Left lung (tissue), 10 donors: Measurements from ENCODE around the gene EFNA4. TPM values are rescaled to one million over a fixed set of nuclear protein-coding genes. Genes with fewer than 3 reads are reported as not detected.

Experiments used
- ATAC-seq: fragments of 200-7000 bp; cut with Tn5 transposase; one replicate; pipeline ENCODE4 v1.9.1; 2020; ENCODE audit warnings: moderate library complexity
- DNase-seq, 4 donors: peaks; one replicate each; pipeline ENCODE4 v3.0.0-alpha.2; 2013 to 2020
- H3K27ac ChIP-seq, 2 donors: fragments of 200-600 bp; sonication (generic) in 1 of 2; one replicate each; pipeline versions ENCODE4 v1.5.0 to v1.8.0; 2020 to 2021
- H3K27me3 ChIP-seq, 2 donors: fragments of 200-600 bp; sonication (generic) in 1 of 2; one replicate each; pipeline versions ENCODE4 v1.5.0 to v1.8.0; 2020 to 2021
- H3K36me3 ChIP-seq, 2 donors: fragments of 200-600 bp; sonication (generic) in 1 of 2; one replicate each; pipeline versions ENCODE4 v1.5.0 to v1.8.0; 2020 to 2021
- H3K4me1 ChIP-seq, 2 donors: fragments of 200-600 bp; one replicate each; pipeline ENCODE4 v1.8.0; 2021
- H3K4me3 ChIP-seq, 2 donors: fragments of 200-600 bp; sonication (generic) in 1 of 2; one replicate each; pipeline versions ENCODE4 v1.5.0 to v1.8.0; 2020 to 2021; ENCODE audit warnings: mild to moderate bottlenecking in 1 of 2
- H3K9me3 ChIP-seq, 2 donors: fragments of 200-600 bp; sonication (generic) in 1 of 2; one replicate each; pipeline versions ENCODE4 v1.5.0 to v1.8.0; 2020 to 2021
- intact Hi-C, 2 donors: fragments of 100-400 bp; cut with DNase I; formaldehyde crosslinking; loops; one replicate each; pipeline versions ENCODE4 v1.11.2 to v1.14.2; 2022
- polyA plus RNA-seq, 6 donors: library from polyadenylated mRNA; unstranded; fragments of 120-200 nt; gene quantifications; one replicate each; pipeline ENCODE4 v1.2.1, GENCODE V29; 2013; ENCODE audit not compliant: insufficient read length in 6 of 6
- total RNA-seq, 2 donors: library from RNA; stranded (reverse); fragmentation: NEBNext Ultra II Directional; extraction: Animal tissue kit (Norgen Biotek cat#: 25700); gene quantifications; one replicate each; pipeline ENCODE4 v1.2.1, GENCODE V29; 2021
- TF ChIP-seq, protein P1 (sequence below), 2 donors: fragments of 200-600 bp; sonication (generic) in 1 of 2; IDR thresholded peaks; one replicate each; pipeline versions ENCODE4 v1.5.0 to v1.8.0; 2021; ENCODE audit warnings: antibody characterized with exemption in 2 of 2
- donor health status: DM: no; HTN: yes; CAD: no.
- donor health status: DM: no; HTN: no; CAD: no.

Gene EFNA4
- total and polyA plus RNA-seq, 8 donors = 8.6 to 23.1 (median 21.8) TPM

DNA sequence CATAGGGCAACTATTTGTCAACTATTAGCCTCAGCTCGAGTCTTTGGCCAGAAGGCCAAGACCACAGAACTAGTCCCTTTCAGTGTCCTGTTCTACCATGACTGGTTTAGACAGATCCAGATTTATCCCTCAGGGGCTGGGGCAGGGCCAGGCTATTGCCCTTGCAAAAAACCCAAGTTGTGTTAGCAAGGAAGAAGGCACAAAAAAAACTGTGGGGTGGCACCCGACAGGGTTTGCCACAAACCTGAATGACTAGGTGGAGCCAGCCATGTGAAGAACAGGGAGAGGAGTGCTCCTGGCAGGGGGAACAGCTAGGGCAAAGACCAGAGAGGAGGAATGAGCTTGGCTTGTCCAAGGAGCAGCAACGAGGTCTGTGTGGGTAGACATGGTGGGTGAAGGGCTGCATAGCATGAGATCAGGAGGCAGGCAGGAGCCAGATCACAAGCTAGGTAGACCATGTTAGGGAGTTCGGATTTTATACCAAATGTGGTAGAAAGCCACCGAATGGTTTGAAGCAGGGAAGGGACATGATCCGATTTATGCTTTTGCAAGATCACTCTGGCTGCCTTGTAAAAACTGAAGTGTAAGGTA lies 25.6 kb upstream of the EFNA4 start:
- intact Hi-C loops = no loop called here
- TF ChIP-seq, protein P1, sequence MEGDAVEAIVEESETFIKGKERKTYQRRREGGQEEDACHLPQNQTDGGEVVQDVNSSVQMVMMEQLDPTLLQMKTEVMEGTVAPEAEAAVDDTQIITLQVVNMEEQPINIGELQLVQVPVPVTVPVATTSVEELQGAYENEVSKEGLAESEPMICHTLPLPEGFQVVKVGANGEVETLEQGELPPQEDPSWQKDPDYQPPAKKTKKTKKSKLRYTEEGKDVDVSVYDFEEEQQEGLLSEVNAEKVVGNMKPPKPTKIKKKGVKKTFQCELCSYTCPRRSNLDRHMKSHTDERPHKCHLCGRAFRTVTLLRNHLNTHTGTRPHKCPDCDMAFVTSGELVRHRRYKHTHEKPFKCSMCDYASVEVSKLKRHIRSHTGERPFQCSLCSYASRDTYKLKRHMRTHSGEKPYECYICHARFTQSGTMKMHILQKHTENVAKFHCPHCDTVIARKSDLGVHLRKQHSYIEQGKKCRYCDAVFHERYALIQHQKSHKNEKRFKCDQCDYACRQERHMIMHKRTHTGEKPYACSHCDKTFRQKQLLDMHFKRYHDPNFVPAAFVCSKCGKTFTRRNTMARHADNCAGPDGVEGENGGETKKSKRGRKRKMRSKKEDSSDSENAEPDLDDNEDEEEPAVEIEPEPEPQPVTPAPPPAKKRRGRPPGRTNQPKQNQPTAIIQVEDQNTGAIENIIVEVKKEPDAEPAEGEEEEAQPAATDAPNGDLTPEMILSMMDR (IDR thresholded peaks at IDR 0.05) = no peak
- H3K27ac ChIP-seq = no peak overlapping the region
- ATAC-seq (no peak), DNase-seq (no peak)
- no peaks in the 10 kb centered on the region for H3K27me3 ChIP-seq
- H3K9me3 ChIP-seq = no peaks in the 10 kb centered on the region
- H3K4me1 ChIP-seq = peaks cover 0 to 28% of the 10 kb centered on the region in 2 donors
- H3K4me3 ChIP-seq = no peak overlapping the region
- no peaks in the 10 kb centered on the region for H3K36me3 ChIP-seq

DNA sequence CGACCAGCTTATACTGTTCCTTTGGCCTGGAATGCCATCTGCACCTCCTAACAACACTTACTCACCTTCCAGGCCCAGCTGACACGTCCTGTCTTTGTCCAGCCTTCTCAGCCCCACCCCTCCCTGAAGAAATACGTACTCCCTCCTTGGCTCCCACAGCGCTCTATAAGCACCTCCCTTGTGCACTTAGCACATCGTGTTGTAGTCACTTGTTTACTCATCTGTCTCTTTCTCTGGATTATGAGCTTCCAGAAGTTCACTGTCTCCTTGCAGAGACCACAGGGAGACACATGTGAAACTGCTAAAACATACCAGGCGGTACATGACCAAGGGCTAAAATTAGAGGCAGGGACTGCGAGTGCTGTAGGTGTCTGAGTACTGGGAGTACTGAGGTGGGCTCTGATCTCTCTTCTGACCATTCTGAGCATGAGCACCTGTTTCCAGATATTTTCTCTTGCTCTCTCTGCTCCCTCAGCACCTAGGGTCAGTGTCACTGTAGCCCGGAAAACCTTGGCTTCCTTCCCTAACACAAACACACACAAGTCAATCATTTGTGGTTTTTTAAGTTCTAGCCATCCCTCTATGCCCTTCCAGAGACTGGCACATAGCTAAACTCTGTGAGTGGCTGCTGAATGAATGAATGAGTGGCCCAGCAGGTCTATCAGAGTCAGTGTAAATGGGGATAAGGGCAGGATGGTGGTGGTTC lies 24.8 kb upstream of the EFNA4 start:
- Histone ChIP-seq H3K27me3 (no peaks in the 10 kb centered on the region), H3K4me1 (peaks cover 0 to 28% of the 10 kb centered on the region in 2 donors), H3K4me3 (no peak overlapping the region), H3K36me3 (no peaks in the 10 kb centered on the region), H3K9me3 (no peaks in the 10 kb centered on the region), H3K27ac (peak overlapping the region in 1 of 2 donors; percentile 19)
- peak; percentile 89 for ATAC-seq
- intact Hi-C loops = no loop called here
- TF ChIP-seq, protein P1 (IDR thresholded peaks at IDR 0.05) = no peak
- peak in 1 of 4 donors; percentile 54 for DNase-seq

DNA sequence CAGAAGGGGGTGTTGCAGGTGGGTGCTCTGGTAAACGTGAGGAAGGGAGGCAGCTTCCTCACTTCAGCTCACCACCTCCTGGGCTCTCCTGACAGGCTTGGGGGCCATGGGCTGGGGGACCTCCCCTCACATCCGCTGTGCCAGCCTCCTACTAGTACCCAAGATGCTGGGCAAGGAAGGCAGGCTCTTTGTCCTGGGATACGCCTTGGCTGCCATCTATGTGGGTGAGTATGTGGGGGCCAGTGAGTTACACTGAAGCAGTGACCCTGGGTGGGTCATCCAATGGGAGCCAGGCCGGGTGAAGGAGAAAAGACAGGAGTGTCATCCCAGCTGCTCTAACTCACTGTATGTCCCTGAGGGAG lies 24.3 kb upstream of the EFNA4 start:
- Histone ChIP-seq H3K4me3 (no peak overlapping the region), H3K27me3 (no peaks in the 10 kb centered on the region), H3K36me3 (no peaks in the 10 kb centered on the region), H3K4me1 (peaks cover 0 to 28% of the 10 kb centered on the region in 2 donors), H3K27ac (no peak overlapping the region), H3K9me3 (no peaks in the 10 kb centered on the region)
- intact Hi-C loops = no loop called here
- peak in 1 of 4 donors; percentile 58 for DNase-seq
- TF ChIP-seq, protein P1 (IDR thresholded peaks at IDR 0.05) = no peak
- no peak for ATAC-seq

- Histone ChIP-seq H3K36me3 (no peaks in the 10 kb centered on the region), H3K9me3 (no peaks in the 10 kb centered on the region), H3K27me3 (no peaks in the 10 kb centered on the region), H3K4me3 (no peak overlapping the region), H3K4me1 (peaks cover 0 to 39% of the 10 kb centered on the region in 2 donors), H3K27ac (no peak overlapping the region)
- ATAC-seq (no peak), DNase-seq (peak in 1 of 4 donors; percentile 63)
- TF ChIP-seq, protein P1 (IDR thresholded peaks at IDR 0.05) = no peak
- intact Hi-C loops = no loop called here
These were observed 23.0 kb upstream of the EFNA4 start for GRCh38 chr1:155040358-155041093.

DNA sequence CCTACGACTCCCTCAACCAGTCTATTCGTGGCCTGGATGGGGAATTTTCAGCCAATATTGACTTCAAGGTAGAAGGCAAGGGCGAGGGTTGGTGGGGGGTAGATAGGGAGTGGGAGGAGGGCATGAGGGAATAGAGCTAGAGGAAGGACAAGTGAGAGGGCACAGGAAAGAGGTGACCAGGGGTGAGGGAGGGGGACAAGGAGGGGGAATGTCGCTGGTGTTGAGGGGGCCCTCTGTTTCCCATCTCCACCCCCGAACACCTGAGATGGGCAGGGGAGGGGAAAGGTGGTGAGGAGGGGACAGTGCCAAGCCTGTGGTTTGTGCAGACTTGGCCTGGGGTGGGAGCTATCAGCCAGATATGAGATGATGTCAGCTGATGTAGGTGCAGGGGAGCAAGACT lies 20.8 kb upstream of the EFNA4 start:
- Histone ChIP-seq H3K4me3 (no peak overlapping the region), H3K9me3 (no peaks in the 10 kb centered on the region), H3K36me3 (no peaks in the 10 kb centered on the region), H3K27me3 (no peaks in the 10 kb centered on the region), H3K4me1 (peaks cover 0 to 26% of the 10 kb centered on the region in 2 donors), H3K27ac (no peak overlapping the region)
- DNase-seq (no peak), ATAC-seq (no peak)
- intact Hi-C loops = no loop called here
- TF ChIP-seq, protein P1 (IDR thresholded peaks at IDR 0.05) = no peak
